ENCODE results near the gene MTRFR.

DNA sequence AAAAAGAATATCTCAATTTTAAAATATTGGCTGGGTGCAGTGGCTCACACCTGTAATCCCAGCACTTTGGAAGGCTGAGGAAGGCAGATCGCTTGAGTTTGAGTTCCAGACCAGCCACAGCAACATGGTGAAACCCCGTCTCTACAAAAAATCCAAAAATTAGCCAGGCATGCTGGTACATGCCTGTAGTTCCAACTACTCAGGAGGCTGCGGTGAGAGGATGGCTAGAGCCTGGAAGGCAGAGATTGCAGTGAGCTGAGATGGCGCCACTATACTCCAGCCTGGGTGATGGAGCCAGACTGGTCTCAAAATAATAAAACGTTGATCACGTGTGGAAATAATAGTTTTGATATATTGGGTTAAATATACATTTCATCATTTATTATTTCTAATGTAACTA is 5.7 kb downstream of the MTRFR start:
- TF ChIP-seq, protein P1, sequence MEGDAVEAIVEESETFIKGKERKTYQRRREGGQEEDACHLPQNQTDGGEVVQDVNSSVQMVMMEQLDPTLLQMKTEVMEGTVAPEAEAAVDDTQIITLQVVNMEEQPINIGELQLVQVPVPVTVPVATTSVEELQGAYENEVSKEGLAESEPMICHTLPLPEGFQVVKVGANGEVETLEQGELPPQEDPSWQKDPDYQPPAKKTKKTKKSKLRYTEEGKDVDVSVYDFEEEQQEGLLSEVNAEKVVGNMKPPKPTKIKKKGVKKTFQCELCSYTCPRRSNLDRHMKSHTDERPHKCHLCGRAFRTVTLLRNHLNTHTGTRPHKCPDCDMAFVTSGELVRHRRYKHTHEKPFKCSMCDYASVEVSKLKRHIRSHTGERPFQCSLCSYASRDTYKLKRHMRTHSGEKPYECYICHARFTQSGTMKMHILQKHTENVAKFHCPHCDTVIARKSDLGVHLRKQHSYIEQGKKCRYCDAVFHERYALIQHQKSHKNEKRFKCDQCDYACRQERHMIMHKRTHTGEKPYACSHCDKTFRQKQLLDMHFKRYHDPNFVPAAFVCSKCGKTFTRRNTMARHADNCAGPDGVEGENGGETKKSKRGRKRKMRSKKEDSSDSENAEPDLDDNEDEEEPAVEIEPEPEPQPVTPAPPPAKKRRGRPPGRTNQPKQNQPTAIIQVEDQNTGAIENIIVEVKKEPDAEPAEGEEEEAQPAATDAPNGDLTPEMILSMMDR (IDR thresholded peaks at IDR 0.05), result no peak
- TF ChIP-seq POLR2AphosphoS5 (IDR thresholded peaks at IDR 0.05), result no peak

Data from suprapubic skin (tissue), 3 donors.